Fibroblast of peridontal ligament (primary cell): ENCODE results near the gene MAP7.
A peak's percentile ranks its signal among the peaks of the same experiment; 100 is the strongest.
"Not testable (repeated sequence)": the region's sequence is repeated elsewhere in the genome, so short reads cannot be mapped to it uniquely, and the experiment has no call there.

Experiments used
- DNase-seq: peaks from one replicate; pipeline ENCODE4 v3.0.0-alpha.2; 2010; ENCODE audit errors: extremely low read depth

MAP7 gene

GRCh38 chr6:136470044-136470443, 80.2 kb downstream of the MAP7 start:
- DNase-seq = no peak

GRCh38 chr6:136469154-136469553, 81.1 kb downstream of the MAP7 start:
- DNase-seq = no peak

GRCh38 chr6:136468711-136469110, 81.5 kb downstream of the MAP7 start:
- DNase-seq = no peak

GRCh38 chr6:136467186-136467585, 83.0 kb downstream of the MAP7 start:
- no peak for DNase-seq

GRCh38 chr6:136466777-136467176, 83.4 kb downstream of the MAP7 start:
- no peak for DNase-seq

DNA sequence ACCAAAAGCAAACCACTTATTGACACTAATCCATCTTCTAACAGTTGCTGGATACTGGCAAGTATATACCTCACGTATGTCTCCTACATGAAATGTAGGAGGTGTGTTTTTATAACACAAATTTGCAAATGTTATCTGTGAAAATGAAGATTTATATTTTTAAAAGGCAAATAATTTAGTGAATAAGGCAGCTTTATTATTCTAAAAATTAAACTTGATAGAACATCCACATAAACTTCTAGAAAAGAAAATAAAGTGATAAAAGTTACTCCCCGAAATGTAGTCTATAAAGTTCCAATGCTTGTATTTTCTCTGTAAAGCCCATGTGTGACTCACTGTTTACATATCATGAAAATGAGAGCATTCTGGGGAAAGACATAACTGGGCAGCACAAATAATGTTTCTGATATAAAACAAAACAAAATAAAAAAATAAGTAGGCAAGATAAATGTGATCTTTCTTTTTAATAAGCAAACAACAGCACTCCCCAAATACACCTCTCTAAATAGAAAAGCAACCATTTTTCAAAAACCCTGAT, 84.4 kb downstream of the MAP7 start:
- peak; percentile 15 for DNase-seq

DNA sequence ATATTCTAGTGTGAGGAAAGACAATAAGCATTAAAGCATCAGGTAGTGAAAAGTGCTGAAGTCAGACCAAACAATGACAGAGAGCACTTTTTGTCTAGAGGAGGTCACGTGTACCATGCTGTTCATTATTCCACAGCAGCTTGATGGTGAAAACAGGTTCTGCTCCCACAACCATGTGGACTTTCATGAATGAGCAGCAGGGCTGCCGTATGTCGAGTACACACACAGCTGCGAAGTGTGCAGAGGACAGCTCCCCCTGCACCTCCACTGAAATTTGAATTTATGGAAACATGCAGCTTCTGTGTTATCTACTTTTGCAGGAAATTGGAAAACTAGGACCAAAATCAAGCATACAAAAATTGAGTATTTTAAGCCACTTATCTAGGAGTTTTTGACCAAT, 85.3 kb downstream of the MAP7 start:
- no peak for DNase-seq

- DNase-seq = no peak
These were observed 86.1 kb downstream of the MAP7 start for GRCh38 chr6:136464148-136464547.

- DNase-seq = no peak
These were observed 86.5 kb downstream of the MAP7 start for GRCh38 chr6:136463743-136464142.

- peak; percentile 61 for DNase-seq
These were observed 103.5 kb downstream of the MAP7 start for GRCh38 chr6:136446579-136447187.

GRCh38 chr6:136446145-136446544, 104.1 kb downstream of the MAP7 start:
- no peak for DNase-seq

- DNase-seq = no peak
These were observed 105.2 kb downstream of the MAP7 start for GRCh38 chr6:136445063-136445462.

GRCh38 chr6:136440203-136440602, 110.0 kb downstream of the MAP7 start:
- no peak for DNase-seq

- no peak for DNase-seq
These were observed 110.6 kb downstream of the MAP7 start for GRCh38 chr6:136439514-136440190.

DNA sequence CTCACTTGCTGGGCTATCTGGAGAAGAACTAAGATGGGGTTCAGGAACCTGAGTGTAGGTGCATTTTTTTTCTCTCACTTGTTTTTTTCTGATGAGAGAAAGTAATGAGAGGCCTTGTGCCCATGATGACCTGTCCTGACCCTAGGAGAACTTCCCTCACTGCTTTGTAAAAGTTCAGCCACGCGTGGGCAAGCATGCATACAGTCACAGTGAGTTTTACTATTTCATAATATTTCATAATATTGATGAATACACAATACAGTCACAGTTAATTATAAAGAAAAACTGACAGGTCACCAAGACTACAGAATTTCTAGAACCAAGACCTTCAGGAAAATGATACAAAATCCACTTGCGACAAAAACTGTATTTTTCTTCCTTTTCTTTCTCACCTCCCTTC, 111.8 kb downstream of the MAP7 start:
- DNase-seq = no peak

DNA sequence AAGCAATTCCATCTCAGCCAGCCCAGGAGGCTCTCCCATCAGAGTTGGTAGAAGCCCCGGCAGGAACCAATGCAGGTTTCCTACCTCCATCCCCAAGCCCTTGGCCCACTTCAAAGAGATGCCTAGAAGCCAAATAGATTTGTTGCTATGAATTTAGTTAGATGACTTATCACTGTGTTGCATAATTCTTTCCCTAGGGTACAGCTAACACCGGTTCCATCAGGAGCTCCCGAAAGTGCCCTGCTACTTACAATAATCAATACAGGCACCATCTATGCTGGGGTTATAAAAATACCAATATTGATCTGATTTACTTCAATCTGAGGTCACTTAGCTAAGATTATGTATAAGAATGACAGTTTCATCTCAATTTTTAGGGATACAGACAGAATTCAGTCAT, 113.0 kb downstream of the MAP7 start:
- no peak for DNase-seq

DNA sequence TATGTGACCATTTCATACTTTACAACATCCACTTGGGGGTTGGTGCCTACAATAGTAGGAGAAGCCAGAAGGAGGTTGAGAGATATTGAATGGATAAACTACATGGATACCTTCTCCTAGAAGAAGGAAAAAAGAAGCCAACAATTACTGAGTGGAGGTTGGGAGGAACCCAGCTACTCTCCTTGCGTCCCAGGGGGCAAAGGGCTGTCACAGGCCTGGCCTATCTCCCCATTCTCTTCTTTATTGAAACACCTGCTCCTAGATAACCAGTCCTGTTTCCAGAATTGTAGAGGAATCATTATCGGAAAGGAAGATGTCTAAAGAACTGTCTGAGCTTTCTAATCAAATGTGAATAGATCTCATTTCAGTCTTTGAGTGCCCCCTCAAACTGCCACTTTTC, 115.1 kb downstream of the MAP7 start:
- no peak for DNase-seq

DNA sequence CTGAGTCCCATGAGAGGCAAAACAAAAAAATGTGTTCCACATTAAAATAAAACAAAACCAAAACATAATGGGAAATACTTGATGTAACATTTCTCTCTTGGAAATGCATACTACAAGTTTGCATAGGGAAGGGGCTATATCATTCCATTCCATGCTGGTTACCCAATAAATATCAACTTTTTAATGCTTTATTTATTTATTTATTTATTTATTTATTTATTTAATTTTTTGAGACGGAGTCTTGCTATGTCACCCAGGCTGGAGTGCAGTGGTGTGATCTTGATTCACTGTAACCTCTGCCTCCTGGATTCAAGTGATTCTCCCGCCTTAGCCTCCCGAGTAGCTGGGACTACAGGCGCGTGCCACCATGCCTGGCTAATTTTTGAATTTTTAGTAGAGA, 118.9 kb downstream of the MAP7 start:
- not testable (repeated sequence) for DNase-seq

GRCh38 chr6:136429264-136430065, 120.8 kb downstream of the MAP7 start:
- DNase-seq = no peak

GRCh38 chr6:136427378-136427717, 122.9 kb downstream of the MAP7 start:
- no peak for DNase-seq

- DNase-seq = no peak
These were observed 123.4 kb downstream of the MAP7 start for GRCh38 chr6:136426627-136427377.

DNA sequence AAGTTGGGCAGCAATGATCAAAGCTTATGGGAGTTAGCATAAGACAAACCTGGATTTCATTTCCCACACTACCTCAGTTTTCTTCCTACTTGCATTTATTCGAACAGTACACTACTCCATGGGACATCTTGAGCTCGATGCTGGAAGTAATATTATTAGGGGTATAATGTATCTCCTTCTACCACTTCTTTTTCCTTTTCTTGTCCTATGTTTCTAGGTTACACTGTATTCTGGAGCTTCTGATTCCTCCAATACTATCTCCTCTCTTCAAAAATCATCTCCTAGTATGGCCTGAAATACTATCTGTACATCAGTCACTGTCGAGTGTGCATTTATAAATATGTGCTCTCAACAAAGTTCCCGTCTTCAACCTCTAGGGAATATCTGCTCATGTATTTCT, 124.4 kb downstream of the MAP7 start:
- no peak for DNase-seq
